ENCODE data around the gene CNOT10.
"Not testable (repeated sequence)": the region's sequence is repeated elsewhere in the genome, so short reads cannot be mapped to it uniquely, and the experiment has no call there.

CNOT10 gene

DNA sequence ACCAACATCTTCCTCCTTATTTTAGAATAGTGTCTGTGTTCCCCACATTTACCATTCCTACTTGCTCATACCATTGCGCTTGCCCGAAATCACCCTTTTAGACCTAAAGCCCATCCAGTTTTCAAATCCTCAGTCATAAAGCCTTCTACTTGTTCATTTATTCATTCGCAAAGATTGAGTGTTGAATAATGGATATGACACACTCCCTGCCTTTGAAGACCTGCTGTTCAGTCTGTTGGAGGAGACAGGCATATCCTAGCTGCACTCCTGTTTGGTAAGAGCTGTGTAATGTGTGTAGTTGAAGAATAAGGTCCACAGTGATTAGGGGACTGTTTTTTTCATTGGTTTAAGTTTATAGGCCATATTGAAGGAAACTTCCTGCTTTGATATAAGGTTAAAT, 1.7 kb downstream of the CNOT10 start:
- no peak for FAIRE-seq

DNA sequence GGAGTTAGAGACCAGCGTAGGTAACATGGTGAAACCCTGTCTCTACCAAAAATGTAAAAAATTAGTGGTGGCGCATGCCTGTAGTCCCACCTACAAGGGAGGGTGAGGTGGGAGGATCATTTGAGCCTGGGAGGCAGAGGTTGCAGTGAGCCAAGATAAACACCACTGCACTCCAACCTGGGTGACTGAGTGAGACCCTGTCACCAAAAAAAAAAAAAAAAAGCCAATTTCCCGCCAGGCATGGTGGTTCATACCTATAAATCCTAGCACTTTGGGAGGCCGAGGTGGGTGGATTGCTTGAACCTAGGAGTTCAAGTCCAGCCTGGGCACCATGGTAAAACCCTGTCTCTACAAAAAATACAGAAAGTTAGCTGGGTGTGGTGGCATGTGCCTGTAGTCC, 6.9 kb downstream of the CNOT10 start:
- FAIRE-seq (no peak), DNase-seq (ENCODE audit: insufficient read length, low spot score) (no peak)

More for the DNA sequence above, 1.7 kb downstream of the CNOT10 start:
- no peak for DNase-seq (ENCODE audit: insufficient read length, low spot score)

DNA sequence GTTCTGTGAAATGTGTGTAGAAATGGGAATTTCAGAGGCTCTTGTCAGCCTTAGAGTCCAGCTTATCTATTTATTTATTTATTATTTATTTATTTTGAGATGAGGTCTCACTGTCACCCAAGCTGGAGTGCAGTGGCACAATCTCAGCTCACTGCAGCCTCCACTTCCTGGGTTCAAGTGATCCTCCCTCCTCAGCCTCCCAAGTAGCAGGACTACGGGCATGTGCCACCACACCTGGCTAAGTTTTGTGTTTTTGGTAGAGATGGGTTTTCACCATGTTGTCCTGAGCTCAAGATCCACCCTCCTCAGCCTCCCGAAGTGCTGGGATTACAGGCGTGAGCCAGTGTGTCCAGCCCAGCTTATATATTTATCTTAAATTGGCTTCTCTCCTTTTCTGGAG, 11.5 kb downstream of the CNOT10 start:
- no peak for FAIRE-seq
- DNase-seq (ENCODE audit: insufficient read length, low spot score), result no peak

DNA sequence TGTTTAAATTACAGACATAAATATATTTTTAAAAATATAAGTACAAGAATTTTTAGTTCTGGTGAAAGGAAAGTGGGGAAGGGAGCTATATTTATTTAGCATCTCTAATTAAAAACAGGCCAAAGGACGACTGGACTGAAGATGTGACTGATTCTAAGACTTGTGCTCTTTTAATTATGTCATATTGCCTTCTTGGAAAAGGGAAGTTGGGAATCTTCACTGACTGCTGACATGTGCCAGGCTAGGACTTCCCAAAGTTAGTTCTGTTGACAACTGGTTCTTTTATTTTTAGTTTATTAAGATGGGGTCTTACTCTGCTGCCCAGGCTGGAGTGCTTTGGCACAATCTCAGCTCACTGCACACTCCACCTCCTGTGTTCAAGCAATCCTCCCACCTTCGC, 13.5 kb downstream of the CNOT10 start:
- FAIRE-seq, result no peak

DNA sequence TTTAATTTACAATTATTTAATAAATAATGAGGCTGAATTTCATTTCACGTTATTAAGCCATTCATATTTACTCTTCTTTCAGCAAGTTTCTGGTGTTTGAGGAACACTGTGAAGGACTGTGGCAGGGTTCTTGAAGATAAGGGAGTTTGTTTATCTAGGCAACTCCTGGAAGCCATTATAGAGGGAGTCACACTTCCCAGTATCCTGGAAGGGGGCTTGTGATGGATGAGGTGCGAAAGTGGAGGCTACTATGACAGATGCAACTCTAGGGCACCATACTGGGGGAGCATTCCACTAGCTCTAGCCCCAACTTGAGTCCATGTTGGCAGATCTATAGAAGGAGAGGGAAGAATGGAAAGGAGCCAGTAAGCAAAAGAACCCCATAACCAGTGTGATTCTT, 14.4 kb downstream of the CNOT10 start:
- no peak for FAIRE-seq
- DNase-seq (ENCODE audit: insufficient read length, low spot score), result no peak

More for the DNA sequence above, 13.5 kb downstream of the CNOT10 start:
- DNase-seq (ENCODE audit: insufficient read length, low spot score), result no peak

DNA sequence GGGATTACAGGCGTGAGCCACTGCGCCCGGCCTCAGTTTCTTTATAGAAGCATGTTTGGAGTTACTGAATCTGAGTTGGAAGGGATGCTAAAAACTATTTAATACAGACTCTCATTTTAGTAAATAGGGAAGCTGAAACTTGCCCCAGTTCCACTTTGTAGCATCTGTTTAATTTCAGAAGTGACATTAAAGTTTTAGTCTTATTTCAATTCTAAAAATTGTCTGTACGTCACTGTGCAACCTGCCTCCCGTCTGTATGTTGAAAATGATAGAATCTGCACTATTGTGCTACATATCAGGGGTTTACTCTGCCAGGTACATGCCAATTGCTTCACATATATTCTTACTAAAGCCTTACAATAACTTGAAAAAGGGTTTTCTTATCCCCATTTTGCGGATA, 15.3 kb downstream of the CNOT10 start:
- no peak for FAIRE-seq

DNA sequence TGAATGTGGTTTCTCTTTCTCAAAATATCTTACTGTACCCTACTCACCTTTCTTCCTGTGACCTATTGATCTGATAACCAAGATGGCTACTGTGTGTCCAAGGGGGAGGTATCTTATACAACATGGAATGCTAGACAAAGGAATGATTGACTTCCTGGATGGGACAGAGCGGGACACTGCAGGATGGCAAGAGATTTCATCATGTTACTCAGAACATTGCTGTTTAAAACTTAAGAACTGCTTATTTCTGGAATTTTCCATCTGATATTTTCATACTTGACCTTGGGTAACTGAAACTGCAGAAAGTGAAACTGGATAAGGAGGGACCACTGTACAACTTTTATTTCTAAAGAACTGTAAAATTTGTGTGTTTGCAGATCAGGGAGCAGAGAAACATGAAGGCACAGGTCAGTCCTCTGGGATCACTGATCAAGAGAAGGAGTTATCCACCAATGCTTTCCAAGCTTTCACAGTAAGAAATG, 18.5 kb downstream of the CNOT10 start:
- no peak for DNase-seq (ENCODE audit: insufficient read length, low spot score)
- no peak for FAIRE-seq

More for the DNA sequence above, 15.3 kb downstream of the CNOT10 start:
- DNase-seq (ENCODE audit: insufficient read length, low spot score), result no peak

DNA sequence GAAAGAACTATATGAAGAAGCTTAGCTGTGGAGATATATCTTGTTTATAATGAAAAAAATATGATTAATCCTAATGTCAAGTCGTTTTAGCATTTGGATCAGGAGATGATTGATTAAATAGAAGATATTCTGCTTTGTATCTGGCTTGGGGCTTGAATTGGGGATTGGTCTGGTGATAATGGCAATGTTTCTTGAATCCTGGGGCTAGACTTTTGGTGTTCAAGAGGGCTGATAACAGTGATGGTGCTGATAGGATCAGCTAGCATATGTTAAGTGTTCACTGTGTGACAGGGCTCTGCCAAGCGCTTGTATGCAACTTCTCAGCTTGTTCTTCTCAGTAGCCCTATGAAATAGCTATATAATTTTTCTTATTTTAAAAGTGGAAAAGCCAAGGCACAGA, 20.2 kb downstream of the CNOT10 start:
- FAIRE-seq (no peak), DNase-seq (ENCODE audit: insufficient read length, low spot score) (no peak)

DNA sequence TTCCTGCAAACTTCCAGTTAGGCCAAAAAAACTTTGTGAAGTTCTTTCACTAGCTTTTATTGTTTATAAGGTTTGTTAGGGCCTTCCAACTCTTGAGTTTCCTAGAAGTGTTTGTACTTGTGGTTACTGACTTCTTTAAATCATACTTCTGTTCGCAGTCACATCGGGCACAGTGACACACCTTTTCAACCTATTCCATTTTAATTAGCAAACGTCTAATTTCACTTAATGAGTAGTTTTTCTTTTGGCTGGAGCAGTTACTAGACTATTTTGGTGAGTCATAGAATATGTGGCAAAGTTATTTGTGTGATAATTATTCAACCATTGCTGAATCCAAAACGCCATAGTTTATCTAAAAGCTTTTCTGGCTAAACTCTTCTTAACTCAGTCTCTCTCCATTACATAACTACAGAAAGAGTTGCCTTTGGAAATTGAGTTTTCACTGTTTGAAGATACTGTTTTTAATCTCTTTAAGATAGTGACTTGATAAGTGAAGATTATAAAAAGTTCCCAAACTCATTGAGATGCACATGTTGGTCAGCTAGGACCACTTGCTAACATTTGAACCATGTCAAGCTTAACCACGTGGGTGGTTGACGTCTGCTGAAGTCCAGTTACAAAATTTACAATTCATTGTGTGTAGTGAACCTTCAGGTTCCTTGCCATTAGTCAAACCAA, 21.5 kb downstream of the CNOT10 start:
- DNase-seq (ENCODE audit: insufficient read length, low spot score) (no peak), FAIRE-seq (no peak)

DNA sequence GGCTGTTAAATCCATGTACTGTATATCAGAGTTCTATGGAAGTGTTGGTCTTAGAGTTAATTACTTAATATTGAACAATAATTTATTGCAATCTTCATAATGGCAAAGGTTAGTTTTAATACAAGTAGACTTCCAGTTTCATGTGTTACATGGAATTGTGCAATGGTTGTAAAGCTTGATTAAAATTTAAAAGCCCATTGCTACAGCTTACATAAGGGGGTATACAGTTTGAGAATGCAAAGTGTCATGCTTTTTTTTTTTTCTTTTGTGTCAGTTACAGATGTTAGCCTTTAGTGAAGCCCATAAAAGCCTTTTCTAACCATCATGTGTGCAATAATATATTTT, 22.0 kb downstream of the CNOT10 start:
- FAIRE-seq, result no peak
- DNase-seq (ENCODE audit: insufficient read length, low spot score), result no peak

DNA sequence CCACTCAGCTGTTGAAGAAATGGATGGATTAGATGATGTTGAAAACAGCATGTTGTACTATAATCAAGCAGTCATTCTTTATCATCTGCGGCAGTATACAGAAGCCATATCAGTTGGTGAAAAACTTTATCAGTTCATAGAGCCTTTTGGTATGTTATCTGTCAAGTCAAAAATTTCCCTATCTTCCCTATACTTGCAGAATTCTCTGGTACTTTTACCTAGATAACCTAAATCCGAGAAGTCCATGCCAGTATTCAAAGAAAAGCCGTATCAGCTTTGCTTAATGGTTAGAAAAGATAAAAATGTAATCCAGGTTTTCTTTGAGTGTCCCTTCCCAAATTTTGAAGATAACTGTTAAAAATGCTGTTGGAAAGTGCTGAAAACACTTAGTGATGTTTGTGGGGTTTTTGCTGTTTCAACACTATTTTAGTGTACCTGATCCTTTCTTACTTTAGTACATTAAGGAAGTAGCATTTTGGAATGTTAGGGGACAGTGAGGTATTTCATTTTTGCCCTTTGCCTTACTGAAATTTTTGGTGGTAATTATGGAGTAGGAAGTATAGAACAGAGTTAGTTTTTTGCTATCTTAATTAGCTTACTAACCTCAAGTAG, 23.8 kb downstream of the CNOT10 start:
- FAIRE-seq (no peak), DNase-seq (ENCODE audit: insufficient read length, low spot score) (no peak)

DNA sequence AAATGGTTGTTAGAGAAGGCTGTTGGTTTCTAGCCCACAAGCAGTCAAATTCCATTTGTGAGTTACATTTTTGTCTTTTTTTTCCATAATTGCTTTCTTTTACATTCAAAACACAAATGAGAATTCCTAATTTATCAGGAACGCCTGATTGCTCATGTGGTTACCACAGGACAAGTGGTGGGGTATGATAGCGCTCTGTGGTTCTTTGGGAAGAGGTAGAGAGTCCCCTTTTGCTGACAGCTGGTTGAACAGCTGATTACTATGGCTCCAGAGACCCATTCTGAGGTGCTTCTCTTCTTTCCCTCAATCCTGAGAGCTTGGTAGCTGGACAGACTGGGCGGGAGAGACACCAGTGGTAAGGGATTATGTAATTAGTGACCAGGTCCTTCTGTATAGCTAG, 24.4 kb downstream of the CNOT10 start:
- no peak for FAIRE-seq
- DNase-seq (ENCODE audit: insufficient read length, low spot score), result no peak

DNA sequence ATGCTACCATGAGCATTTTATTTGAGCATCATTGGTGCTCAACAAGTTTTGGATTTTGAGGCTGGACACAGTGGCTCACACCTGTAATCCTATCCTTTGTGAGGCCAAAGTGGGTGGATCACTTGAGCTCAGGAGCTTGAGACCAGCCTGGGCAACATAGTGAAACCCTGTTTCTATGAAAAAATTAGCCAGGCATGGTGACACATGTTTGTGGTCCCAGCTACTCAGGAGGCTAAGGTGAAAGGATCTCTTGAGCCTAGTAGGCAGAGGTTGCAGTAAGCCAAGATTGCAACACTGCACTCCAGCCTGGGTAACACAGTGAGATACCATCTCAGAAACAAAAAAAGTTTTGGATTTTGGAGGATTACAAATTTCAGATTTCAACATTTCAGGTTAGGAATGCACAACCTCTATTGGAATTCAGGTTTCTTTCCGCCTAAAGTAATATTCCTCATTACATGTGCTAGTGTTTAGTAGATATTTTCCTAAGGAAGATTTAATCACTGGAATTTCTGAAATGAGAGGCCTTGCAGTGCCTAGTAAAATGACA, 27.6 kb downstream of the CNOT10 start:
- FAIRE-seq (no peak), DNase-seq (ENCODE audit: insufficient read length, low spot score) (no peak)

DNA sequence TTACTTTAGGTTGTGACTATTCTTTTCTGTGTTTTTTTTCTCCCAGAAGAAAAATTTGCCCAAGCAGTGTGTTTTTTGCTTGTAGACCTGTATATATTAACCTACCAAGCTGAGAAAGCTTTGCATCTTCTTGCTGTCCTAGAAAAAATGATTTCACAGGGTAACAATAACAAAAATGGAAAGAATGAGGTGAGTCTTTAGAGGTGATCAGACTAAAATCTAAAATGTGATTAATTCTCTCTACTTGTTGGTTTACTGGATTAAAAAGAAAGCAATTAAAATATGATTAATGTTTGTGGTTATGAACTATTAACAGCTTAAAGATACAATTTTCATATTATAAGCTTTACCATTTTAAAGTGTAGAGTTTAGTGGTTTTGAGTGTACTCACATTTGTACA, 28.2 kb downstream of the CNOT10 start:
- FAIRE-seq, result no peak
- no peak for DNase-seq (ENCODE audit: insufficient read length, low spot score)

DNA sequence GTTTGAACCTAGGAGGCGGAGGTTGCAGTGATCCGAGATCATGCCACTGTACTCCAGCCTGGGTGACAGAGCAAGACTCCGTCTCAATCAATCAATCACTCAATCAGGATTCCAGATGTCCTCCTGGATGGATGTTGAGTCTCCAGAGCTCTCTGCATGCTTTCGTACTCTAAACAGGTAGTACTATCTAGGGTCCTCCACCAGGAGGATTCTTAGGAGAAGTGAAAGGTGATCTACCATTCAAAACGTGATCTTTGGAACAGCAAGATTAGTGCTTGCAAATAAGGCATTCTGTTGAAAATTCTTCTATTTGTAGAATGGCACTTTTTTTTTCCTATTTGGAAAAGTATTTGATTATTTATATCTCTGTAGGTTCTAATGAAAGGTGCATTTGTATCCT, 34.3 kb downstream of the CNOT10 start:
- FAIRE-seq (no peak), DNase-seq (ENCODE audit: insufficient read length, low spot score) (no peak)

DNA sequence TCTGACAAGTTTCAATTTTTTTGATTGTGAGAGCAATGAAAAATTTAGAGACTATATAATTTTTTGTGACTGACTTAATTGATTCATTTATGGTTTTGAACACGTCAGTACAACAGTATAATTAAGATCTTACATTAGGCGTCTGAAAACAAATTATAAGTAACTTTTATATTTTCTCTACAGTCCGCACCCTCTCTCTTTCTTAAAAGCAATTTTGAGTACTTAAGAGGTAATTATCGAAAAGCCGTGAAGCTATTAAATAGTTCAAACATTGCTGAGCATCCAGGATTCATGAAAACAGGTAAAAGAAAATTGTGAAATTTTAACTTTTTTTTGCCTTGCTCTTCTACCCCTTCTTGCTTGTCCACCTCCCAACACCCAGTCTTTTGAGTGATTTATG, 34.9 kb downstream of the CNOT10 start:
- no peak for DNase-seq (ENCODE audit: insufficient read length, low spot score)
- FAIRE-seq, result no peak

DNA sequence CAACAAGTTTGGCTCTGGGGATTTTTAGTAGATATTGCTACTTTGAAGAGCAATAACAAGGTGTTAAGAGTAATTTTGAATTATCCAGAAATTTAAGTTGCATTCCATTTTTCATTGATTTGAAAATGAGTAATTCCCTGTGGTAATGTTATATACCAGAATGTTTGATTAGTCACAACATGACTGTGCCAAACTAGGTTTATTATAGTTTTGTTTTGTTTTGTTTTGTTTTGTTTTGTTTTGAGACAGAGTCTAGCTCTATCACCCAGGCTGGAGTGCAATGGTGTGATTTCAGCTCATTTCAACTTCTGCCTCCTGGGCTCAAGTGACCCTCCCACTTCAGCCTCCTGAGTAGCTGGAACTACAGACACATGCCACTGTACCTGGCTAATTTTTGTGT, 40.7 kb downstream of the CNOT10 start:
- FAIRE-seq (no peak), DNase-seq (ENCODE audit: insufficient read length, low spot score) (no peak)

DNA sequence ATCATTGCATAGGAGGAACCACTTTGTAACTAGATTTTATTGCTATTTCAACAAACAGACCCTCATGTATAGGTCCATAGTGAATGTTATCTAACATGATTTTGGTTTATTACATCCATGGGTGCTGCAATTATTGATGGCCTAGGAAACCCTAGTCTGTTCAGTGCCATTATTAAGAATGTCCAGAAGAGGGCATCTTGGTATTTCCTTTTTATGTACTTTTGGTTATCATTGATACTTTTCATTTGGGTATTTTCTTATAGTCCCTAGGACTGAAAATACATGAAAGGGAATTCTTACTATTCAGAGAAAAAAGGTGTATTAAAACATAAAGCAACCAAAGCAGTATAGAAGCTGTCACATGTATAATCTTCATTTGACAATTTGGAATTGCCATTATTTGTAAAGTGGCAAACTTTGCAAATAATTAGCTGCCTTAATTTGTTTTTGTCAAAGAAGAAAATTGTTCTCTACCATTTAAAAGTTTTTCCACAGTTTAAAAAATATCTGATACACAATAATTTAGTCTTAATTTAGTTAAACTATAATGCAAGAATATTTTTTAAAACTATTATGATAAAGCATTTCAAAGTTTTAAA, 48.7 kb downstream of the CNOT10 start:
- FAIRE-seq (no peak), DNase-seq (ENCODE audit: insufficient read length, low spot score) (peak; percentile 37)

DNA sequence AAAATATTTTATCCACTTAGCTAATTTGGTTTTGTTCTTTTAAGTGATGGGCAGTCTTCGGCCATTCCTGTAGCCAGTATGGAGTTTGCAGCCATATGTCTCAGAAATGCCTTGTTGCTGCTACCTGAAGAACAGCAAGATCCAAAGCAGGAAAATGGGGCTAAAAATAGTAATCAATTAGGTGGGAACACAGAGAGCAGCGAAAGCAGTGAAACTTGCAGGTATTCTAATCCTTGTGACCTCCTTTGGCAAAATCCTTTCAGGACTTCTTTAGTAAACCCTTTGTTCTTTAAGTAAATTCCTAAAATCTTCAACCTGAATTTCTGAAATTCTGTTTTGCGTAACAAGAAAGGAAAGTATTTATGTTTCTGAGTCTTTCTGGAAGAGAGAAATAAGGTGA, 49.8 kb downstream of the CNOT10 start:
- FAIRE-seq, result no peak
- DNase-seq (ENCODE audit: insufficient read length, low spot score), result no peak

DNA sequence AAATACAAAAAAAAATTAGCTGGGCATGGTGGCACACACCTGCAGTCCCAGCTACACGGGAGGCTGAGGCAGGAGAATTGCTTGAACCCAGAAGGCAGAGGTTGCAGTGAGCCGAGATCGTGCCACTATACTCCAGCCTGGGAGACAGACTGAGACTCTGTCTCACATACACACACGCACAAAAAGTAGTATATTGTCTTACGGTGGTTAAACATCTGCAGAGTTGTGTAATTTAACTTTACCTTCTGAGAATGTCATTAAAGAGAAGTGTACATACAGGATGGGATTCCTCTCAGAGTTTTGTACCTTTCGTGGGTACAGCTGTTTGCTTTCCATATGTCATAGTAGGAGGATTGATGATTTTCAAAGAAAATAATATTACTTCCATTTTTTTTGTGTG, 58.5 kb downstream of the CNOT10 start:
- DNase-seq (ENCODE audit: insufficient read length, low spot score); FAIRE-seq: not testable (repeated sequence)

DNA sequence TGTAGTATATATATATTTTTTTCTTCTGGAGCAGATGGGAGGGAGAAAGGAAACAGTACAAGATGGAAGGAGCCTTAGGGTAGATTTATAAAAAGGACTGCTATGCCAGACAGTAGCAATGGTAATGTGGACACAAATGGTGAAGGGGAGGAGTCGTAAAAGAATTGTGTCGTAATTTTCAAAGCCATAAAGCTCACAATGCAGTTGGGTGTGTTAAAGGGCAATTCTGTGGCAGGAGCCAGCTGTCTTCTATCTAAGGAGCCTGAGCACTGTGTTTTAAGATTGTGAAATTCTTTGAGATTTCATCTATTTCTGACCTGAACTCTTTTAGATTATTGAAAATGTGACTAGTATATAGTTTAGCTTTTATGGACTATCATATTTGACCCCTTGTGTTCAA, 58.9 kb downstream of the CNOT10 start:
- FAIRE-seq (no peak), DNase-seq (ENCODE audit: insufficient read length, low spot score) (no peak)

DNA sequence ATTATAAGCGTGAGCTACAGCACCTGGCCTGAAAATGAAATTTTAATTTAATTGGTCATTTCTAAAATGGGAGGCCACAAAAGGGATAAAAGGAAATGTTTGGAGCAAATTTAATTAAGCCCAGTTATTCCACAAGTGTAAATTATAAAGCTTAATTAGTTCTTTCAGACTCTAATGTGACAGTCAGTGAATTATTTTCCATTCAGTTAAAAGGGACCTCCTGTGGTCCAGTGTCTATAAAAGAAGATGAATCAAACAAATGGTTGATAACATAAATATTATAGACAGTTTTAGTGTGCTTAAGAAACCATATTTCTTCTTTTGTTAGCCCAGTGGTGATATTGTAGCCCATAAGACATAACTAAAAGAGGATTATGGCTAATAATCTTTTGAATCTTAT, 66.4 kb downstream of the CNOT10 start:
- DNase-seq (ENCODE audit: insufficient read length, low spot score) (no peak), FAIRE-seq (no peak)

Data from HTR-8/SVneo (cell line).